GM21619 (cell line): ENCODE data around the gene EIF4G3.
"Not testable (repeated sequence)": the region's sequence is repeated elsewhere in the genome, so short reads cannot be mapped to it uniquely, and the experiment has no call there.

ENCODE experiments used
- ATAC-seq: cut with Tn5 transposase; IDR thresholded peaks from one replicate; pipeline ENCODE4 v1.9.1; 2021; ENCODE audit not compliant: unreplicated experiment

The EIF4G3 gene

DNA sequence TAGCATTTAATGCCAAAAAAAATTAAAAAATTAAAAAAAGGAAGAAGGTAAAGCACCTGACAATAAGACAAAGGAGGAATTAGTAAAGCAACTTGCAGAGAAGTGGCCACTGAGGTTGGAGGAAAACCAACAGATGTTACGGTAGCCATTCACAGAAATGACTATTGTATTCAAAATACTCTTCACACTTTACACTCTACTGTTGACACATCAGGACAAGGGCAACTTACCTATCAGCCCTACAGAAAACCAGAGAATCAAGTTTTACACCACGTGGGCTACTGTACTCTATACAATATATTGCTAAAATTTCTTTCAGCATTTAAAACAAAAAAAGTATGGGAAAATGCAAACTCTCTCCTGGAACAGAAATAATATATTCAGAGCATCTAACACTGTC lies 70.0 kb downstream of the EIF4G3 start:
- ATAC-seq = no peak

DNA sequence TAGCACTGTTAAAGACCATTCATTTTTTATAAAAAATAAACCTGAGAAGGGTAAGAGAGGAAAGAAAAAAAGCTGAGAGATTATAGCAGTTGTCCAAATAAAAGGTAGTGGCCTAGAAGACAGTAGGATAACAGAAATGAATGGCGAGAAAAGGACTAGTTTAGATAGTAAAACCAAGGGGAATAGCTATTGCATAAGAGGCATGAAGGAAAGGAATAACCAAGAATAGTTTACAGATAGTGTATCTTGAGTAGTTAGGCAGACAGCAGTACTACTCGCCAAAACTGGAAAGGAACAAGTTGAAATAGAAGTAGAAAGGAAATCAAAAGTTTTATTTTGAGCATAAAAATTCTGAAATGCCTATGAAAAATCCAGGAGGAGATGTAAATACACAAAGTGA lies 70.5 kb downstream of the EIF4G3 start:
- no peak for ATAC-seq

DNA sequence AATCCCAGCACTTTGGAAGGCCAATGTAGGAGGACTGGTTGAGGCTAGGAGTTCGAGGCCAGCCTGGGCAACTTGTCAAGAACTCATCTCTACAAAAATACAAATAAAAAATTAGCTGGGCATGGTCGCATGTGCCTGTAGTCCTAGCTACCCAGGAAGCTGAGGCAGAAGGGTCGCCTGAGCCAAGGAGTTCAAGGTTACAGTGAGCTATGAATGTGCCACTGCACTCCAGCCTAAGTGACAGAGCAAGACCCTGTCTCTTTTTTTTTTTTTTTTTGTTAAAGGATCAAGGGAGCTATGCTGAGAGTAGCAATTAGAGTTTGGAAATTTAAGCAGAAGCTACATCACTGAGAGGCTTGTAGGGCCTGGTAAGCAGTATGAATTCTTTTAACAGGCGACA lies 70.9 kb downstream of the EIF4G3 start:
- no peak for ATAC-seq

DNA sequence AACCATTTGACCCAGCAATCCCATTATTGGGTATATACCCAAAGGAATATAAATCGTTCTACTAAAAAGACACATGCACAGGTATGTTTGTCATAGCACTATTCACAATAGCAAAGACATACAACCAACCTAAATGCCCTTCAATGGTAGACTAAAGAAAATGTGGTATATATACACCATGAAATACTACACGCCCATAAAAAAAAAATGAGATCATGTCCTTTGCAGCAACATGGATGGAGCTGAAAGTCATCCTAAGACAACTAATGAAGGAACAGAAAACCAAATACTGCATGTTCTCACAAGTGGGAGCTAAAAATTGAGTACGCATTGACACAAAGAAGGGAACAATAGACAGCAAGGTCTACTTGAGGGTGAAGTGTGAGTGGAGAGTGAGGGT lies 72.0 kb downstream of the EIF4G3 start:
- no peak for ATAC-seq

DNA sequence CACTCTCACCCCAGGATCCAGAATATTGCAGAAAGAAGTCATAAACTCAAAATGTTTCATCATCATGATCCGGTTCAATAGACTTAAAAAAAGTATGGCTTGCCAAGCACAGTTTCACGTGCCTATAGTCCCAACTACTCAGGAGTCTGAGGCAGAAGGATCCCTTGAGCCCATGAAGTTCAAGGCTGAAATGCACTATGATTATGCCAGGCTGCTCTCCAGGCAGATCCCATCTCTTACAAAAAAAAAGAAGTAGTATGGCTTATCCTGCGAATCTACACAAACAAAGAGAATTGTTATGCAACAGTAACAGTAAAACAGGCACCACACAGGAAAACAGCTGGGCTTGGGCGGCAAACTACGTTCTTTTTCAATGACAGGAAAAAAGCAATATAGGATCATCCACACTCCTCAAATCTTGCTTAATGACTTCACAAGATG lies 76.2 kb downstream of the EIF4G3 start:
- ATAC-seq = no peak

- ATAC-seq = no peak
Measured at GRCh38 chr1:21099869-21100131, 76.9 kb downstream of the EIF4G3 start.

DNA sequence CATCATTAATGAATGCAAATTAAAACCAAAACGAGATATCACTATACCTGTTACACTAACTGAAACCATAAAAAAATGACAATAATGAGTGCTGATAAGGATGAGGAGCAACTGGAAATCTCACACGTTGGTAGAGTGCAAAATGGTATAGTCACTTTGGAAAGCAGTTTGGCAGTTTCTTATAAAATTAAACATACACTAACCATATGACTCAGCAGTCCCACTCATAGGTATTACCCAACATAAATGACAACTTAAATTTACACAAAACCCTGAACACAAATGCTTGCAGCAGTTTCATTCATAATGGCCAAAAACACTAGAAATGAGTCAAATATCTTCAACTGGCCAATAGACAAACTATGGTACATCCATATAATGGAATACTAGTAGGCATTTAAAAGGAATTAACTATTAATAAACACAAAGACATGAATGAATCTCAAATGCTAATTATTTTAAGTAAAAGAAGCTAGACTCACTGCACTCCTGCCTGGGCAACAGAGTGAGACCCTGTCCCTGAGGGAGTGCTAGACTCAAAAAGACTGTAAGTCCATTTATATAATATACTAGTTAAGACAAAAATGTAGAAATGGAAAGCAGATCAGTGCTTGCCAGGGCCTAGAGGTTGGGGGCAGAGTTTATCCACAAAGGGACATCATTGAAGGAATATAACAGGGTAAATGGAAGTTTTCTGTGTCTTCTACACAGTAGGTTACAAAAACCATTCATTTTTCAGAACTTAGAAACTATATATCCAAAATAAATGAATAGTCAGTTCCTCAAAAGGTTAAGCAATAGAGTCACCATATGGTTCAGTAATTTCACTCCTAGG lies 77.4 kb downstream of the EIF4G3 start:
- no peak for ATAC-seq

- no peak for ATAC-seq
Measured at GRCh38 chr1:21098186-21098915, 78.3 kb downstream of the EIF4G3 start.

DNA sequence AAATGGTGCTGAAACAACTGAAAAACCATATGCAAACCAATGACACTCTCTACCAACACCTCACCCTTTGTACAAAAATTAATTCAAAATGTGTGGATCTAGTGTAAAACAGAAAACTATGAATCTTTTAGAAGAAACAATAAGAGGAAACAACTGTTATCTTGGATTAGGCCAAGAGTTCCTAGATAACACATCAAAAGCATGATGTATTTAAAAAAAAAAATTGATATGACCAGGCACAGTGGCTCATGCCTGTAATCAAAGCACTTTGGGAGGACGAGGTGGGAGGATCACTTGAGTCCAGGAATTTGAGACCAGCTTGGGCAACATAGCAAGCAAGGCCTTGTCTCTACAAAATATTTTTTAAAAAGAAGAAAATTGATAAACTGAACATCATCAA lies 79.0 kb downstream of the EIF4G3 start:
- no peak for ATAC-seq

GRCh38 chr1:21095976-21096375 lies 80.7 kb downstream of the EIF4G3 start:
- ATAC-seq = no peak

- ATAC-seq = not testable (repeated sequence)
Measured at GRCh38 chr1:21094282-21094681, 82.4 kb downstream of the EIF4G3 start.

GRCh38 chr1:21093271-21093958 lies 83.3 kb downstream of the EIF4G3 start:
- ATAC-seq = not testable (repeated sequence)

- ATAC-seq = not testable (repeated sequence)
Measured at GRCh38 chr1:21092545-21092944, 84.2 kb downstream of the EIF4G3 start.

- ATAC-seq = not testable (repeated sequence)
Measured at GRCh38 chr1:21091053-21091690, 85.5 kb downstream of the EIF4G3 start.

GRCh38 chr1:21090463-21090862 lies 86.2 kb downstream of the EIF4G3 start:
- ATAC-seq = no peak

GRCh38 chr1:21089731-21090130 lies 87.0 kb downstream of the EIF4G3 start:
- no peak for ATAC-seq

DNA sequence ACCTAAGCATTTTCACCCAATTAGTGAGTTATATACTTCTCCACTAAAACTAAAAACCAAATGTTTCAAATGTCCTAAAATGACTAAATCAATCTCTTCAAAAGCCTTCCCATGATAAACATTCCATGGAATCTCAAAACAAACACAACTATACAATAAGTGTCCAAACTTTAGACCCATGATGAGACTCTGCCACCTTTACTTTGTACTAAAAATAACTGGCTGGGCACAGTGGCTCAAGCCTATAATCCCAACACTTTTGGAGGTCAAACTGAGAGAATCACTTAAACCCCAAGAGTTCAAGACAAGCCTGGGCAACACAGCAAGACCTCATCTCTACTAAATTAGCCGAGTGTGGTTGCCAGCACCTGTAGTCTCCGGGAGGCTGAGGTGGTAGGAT lies 87.4 kb downstream of the EIF4G3 start:
- no peak for ATAC-seq

GRCh38 chr1:21084111-21084810 lies 92.4 kb downstream of the EIF4G3 start:
- no peak for ATAC-seq

DNA sequence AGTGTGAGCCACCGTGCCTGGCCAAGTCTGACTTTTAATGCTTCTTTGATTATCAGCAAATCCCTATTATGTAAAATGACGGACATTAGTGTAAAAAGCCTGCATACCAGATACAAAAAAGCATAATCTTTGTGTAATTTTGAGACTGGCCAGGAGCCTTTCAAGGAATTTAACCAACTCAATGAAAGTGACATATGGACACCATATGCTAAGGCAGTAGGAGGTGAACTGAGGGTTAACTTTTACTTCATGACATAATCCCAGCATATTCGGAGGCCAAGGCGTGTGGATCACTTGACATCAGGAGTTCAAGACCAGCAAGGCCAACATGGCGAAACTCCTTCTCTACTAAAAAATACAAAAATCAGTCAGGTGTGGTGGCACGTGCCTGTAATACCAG lies 94.6 kb downstream of the EIF4G3 start:
- no peak for ATAC-seq

GRCh38 chr1:21077085-21077484 lies 99.6 kb downstream of the EIF4G3 start:
- ATAC-seq = no peak

DNA sequence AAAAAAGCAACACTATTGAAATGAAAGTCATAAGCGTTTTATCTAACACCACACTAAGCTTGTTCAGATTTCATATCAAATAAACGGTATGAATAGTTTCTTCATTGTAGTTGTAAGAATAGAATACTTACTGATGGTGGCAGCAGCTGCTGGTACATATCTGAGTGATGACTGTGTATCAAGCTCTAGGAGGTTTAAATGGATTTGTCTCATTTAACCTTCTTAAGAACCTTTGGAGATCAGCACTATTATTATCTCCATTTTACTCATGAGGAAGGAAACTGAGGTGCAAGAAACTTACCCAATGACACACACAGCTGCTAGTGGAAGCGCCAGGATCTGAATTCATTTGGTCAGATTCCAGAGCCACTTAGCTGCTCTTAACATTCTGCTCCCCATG lies 104.0 kb downstream of the EIF4G3 start:
- no peak for ATAC-seq
